ENCODE data around the gene APOBEC3F.
"Not testable (repeated sequence)": the region's sequence is repeated elsewhere in the genome, so short reads cannot be mapped to it uniquely, and the experiment has no call there.

- TF ChIP-seq CTCF (IDR thresholded peaks at IDR 0.05 in 4 of 5, conservative IDR thresholded peaks at IDR 0.05 in 1 of 5); POLR2A (IDR thresholded peaks at IDR 0.05): not testable (repeated sequence)
Measured at GRCh38 chr22:39077912-39078311, 37.2 kb downstream of the APOBEC3F start.
